Tibial artery (tissue), 4 donors: ENCODE results near the gene UPF2.

ENCODE experiments used
- DNase-seq, 2 donors: peaks; one replicate each; pipeline ENCODE4 v3.0.0-alpha.2; 2019
- H3K27ac ChIP-seq, 2 donors: fragments of 200-600 bp; sonication (generic) in 1 of 2; 1 replicate in 1 of 2; 2 replicates in 1 of 2; pipeline ENCODE4 v1.5.1; 2018 to 2019; ENCODE audit warnings: mild to moderate bottlenecking in 1 of 2
- H3K27me3 ChIP-seq, 2 donors: fragments of 200-600 bp; sonication (generic) in 1 of 2; one replicate each; pipeline versions ENCODE4 v1.5.1 to v1.6.0; 2016 to 2019
- H3K36me3 ChIP-seq, 3 donors: fragments of 200-600 bp; sonication (generic) in 2 of 3; one replicate each; pipeline ENCODE4 v1.5.1; 2016 to 2019; ENCODE audit warnings: mild to moderate bottlenecking in 2 of 3
- H3K4me1 ChIP-seq, 4 donors: fragments of 200-600 bp; sonication (generic) in 2 of 4; 1 replicate in 3 of 4; 2 replicates in 1 of 4; pipeline ENCODE4 v1.5.1; 2016 to 2019
- H3K4me3 ChIP-seq, 2 donors: fragments of 200-600 bp; sonication (generic) in 1 of 2; 1 replicate in 1 of 2; 2 replicates in 1 of 2; pipeline ENCODE4 v1.5.1; 2018 to 2019; ENCODE audit warnings: mild to moderate bottlenecking in 2 of 2
- H3K9me3 ChIP-seq, 3 donors: fragments of 200-600 bp; sonication (generic) in 1 of 3; one replicate each; pipeline ENCODE4 v1.5.1; 2016 to 2019
- CTCF ChIP-seq, 2 experiments: fragments of 200-600 bp in 1 of 2; fragments of 450-650 bp in 1 of 2; IDR thresholded peaks; one replicate each; pipeline ENCODE4 v1.5.1; 2017 to 2019; ENCODE audit warnings: antibody characterized with exemption in 2 of 2, mild to moderate bottlenecking in 1 of 2, moderate library complexity in 1 of 2
- intact Hi-C: fragments of 100-400 bp; cut with DNase I; formaldehyde crosslinking; loops from one replicate; pipeline ENCODE4 v1.15.0; 2023; ENCODE audit warnings: low total_unique reads

UPF2 gene

GRCh38 chr10:11910102-11910501 is 132.5 kb downstream of the UPF2 start:
- no peak overlapping the region for H3K27ac ChIP-seq
- no peaks in the 10 kb centered on the region for H3K9me3 ChIP-seq
- no peaks in the 10 kb centered on the region for H3K4me1 ChIP-seq
- intact Hi-C loops = no loop called here
- H3K4me3 ChIP-seq = no peak overlapping the region
- H3K27me3 ChIP-seq = no peaks in the 10 kb centered on the region
- no peak for TF ChIP-seq CTCF (IDR thresholded peaks at IDR 0.05)
- DNase-seq = peak in 1 of 2 donors; percentile 46
- H3K36me3 ChIP-seq = no peaks in the 10 kb centered on the region

GRCh38 chr10:11909618-11910017 is 133.0 kb downstream of the UPF2 start:
- H3K4me3 ChIP-seq = no peak overlapping the region
- H3K9me3 ChIP-seq = no peaks in the 10 kb centered on the region
- H3K27ac ChIP-seq = no peak overlapping the region
- no peaks in the 10 kb centered on the region for H3K36me3 ChIP-seq
- no peaks in the 10 kb centered on the region for H3K4me1 ChIP-seq
- peak in 1 of 2 donors; percentile 32 for DNase-seq
- no peak for TF ChIP-seq CTCF (IDR thresholded peaks at IDR 0.05)
- H3K27me3 ChIP-seq = no peaks in the 10 kb centered on the region
- intact Hi-C loops = no loop called here

GRCh38 chr10:11908991-11909390 is 133.6 kb downstream of the UPF2 start:
- no peak overlapping the region for H3K4me3 ChIP-seq
- no peaks in the 10 kb centered on the region for H3K36me3 ChIP-seq
- peak in 1 of 2 donors; percentile 40 for DNase-seq
- no peaks in the 10 kb centered on the region for H3K27me3 ChIP-seq
- H3K4me1 ChIP-seq = no peaks in the 10 kb centered on the region
- no peaks in the 10 kb centered on the region for H3K9me3 ChIP-seq
- no peak for TF ChIP-seq CTCF (IDR thresholded peaks at IDR 0.05)
- intact Hi-C loops = no loop called here
- no peak overlapping the region for H3K27ac ChIP-seq

- Histone ChIP-seq H3K27ac (no peak overlapping the region), H3K9me3 (no peaks in the 10 kb centered on the region), H3K27me3 (no peaks in the 10 kb centered on the region), H3K36me3 (no peaks in the 10 kb centered on the region), H3K4me3 (no peak overlapping the region), H3K4me1 (no peaks in the 10 kb centered on the region)
- no peak for TF ChIP-seq CTCF (IDR thresholded peaks at IDR 0.05)
- intact Hi-C loops = no loop called here
- DNase-seq = peak in 1 of 2 donors; percentile 41
These were observed 134.1 kb downstream of the UPF2 start for GRCh38 chr10:11908536-11908935.

- DNase-seq = peak in 1 of 2 donors; percentile 55
- no peaks in the 10 kb centered on the region for H3K36me3 ChIP-seq
- no peak for TF ChIP-seq CTCF (IDR thresholded peaks at IDR 0.05)
- no peak overlapping the region for H3K27ac ChIP-seq
- no peak overlapping the region for H3K4me3 ChIP-seq
- intact Hi-C loops = no loop called here
- H3K4me1 ChIP-seq = no peaks in the 10 kb centered on the region
- H3K27me3 ChIP-seq = no peaks in the 10 kb centered on the region
- H3K9me3 ChIP-seq = no peaks in the 10 kb centered on the region
These were observed 134.7 kb downstream of the UPF2 start for GRCh38 chr10:11907914-11908313.

GRCh38 chr10:11906714-11907113 is 135.9 kb downstream of the UPF2 start:
- Histone ChIP-seq H3K4me1 (no peaks in the 10 kb centered on the region), H3K27me3 (no peaks in the 10 kb centered on the region), H3K36me3 (no peaks in the 10 kb centered on the region), H3K4me3 (no peak overlapping the region), H3K27ac (no peak overlapping the region), H3K9me3 (no peaks in the 10 kb centered on the region)
- TF ChIP-seq CTCF (IDR thresholded peaks at IDR 0.05) = no peak
- no peak for DNase-seq
- intact Hi-C loops = no loop called here
